ENCODE measurements around the gene ERVFRD-1. TPM values are rescaled to one million over a fixed set of nuclear protein-coding genes. Genes with fewer than 3 reads are reported as not detected.

The ERVFRD-1 gene
- total RNA-seq, 4 donors from 2014 or later: not detected

DNA sequence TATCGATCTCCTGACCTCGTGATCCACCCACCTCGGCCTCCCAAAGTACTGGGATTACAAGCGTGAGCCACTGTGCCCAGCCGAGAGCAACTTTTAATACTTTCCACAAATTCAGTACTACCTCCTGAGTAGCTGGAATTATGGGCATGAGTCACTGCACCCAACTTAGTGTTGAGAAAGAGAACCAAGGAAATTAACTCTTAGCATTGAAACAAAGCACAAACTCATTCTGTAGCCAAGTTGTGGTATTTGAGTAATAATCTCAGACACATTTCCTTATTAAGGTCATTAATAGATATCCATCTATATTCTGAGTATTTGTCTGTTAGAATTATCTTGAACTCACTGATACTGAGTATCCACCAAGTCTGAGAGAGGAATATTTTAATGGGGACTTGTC lies 53.1 kb downstream of the ERVFRD-1 start:
- Histone ChIP-seq H3K4me3 (no peak overlapping the region), H3K27ac (no peak overlapping the region), H3K4me1 (no peaks in the 10 kb centered on the region), H3K27me3 (no peaks in the 10 kb centered on the region), H3K36me3 (no peaks in the 10 kb centered on the region), H3K9me3 (no peaks in the 10 kb centered on the region)
- DNase-seq (no peak), ATAC-seq (no peak)
- TF ChIP-seq, protein P1, sequence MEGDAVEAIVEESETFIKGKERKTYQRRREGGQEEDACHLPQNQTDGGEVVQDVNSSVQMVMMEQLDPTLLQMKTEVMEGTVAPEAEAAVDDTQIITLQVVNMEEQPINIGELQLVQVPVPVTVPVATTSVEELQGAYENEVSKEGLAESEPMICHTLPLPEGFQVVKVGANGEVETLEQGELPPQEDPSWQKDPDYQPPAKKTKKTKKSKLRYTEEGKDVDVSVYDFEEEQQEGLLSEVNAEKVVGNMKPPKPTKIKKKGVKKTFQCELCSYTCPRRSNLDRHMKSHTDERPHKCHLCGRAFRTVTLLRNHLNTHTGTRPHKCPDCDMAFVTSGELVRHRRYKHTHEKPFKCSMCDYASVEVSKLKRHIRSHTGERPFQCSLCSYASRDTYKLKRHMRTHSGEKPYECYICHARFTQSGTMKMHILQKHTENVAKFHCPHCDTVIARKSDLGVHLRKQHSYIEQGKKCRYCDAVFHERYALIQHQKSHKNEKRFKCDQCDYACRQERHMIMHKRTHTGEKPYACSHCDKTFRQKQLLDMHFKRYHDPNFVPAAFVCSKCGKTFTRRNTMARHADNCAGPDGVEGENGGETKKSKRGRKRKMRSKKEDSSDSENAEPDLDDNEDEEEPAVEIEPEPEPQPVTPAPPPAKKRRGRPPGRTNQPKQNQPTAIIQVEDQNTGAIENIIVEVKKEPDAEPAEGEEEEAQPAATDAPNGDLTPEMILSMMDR (IDR thresholded peaks at IDR 0.05 in 4 of 5, conservative IDR thresholded peaks at IDR 0.05 in 1 of 5): no peak
- TF ChIP-seq POLR2A (IDR thresholded peaks at IDR 0.05): no peak
- in situ Hi-C loops (cut with MboI; ENCODE audit: low sequenced_read_pairs in 4 of 4): loop anchor here in 1 of 4 donors (25.0 kb wide), 1 partner anchor 571 kb away; no protein-coding TSS in a partner anchor
- intact Hi-C loops (cut with DNase I; ENCODE audit: low total_unique reads): no loop called here

DNA sequence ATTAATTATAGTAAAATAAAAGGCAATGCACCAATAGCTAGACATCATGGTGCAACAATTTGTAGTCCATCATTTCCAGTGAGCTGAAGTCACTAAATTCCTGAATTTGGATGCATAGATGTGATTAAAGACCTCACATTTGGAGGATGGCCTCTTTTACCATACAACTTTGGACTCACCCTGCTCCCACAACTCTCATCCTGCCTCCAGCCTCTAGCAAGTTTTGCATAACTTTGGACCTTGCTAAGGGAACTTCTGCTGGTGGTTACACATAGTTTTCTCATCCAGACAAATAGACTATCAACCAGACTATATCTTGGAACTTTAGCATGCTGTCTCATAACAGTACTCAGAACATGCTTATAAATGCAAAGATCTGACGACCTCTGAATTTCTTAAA lies 54.7 kb downstream of the ERVFRD-1 start:
- Histone ChIP-seq H3K36me3 (no peaks in the 10 kb centered on the region), H3K4me1 (no peaks in the 10 kb centered on the region), H3K27me3 (no peaks in the 10 kb centered on the region), H3K4me3 (no peak overlapping the region), H3K27ac (no peak overlapping the region), H3K9me3 (no peaks in the 10 kb centered on the region)
- intact Hi-C loops (cut with DNase I; ENCODE audit: low total_unique reads) (no loop called here), in situ Hi-C loops (cut with MboI; ENCODE audit: low sequenced_read_pairs in 4 of 4) (loop anchor here in 1 of 4 donors (25.0 kb wide), 1 partner anchor 570 kb away; no protein-coding TSS in a partner anchor)
- DNase-seq (no peak), ATAC-seq (no peak)
- TF ChIP-seq POLR2A (IDR thresholded peaks at IDR 0.05): no peak
- TF ChIP-seq, protein P1 (IDR thresholded peaks at IDR 0.05 in 4 of 5, conservative IDR thresholded peaks at IDR 0.05 in 1 of 5): no peak

DNA sequence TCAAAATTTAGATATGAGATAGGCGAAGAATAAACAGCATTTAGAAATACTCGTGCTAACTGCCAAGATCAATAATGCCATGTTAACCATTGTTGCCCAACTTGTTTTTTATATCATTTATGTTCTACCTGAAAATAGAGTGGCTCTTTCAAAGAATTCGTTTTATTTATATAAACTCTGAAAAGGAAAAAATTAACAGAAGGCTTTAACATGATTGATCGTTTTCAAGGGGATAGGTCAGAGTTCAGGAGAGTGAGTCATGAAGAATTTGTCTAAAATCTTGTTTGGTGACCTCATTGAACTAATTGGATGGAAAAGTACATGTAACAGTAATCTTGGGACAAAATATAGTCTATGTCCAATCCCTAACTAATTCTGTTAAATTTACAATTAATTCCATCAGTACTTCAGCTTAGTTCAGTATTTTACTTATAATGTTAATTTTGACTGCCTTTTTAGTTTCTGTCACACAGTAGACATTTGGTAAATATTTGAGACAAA lies 56.3 kb downstream of the ERVFRD-1 start:
- DNase-seq (no peak), ATAC-seq (no peak)
- no peaks in the 10 kb centered on the region for H3K9me3 ChIP-seq
- no peak overlapping the region for H3K27ac ChIP-seq
- in situ Hi-C loops (cut with MboI; ENCODE audit: low sequenced_read_pairs in 4 of 4) (loop anchor here in 1 of 4 donors (25.0 kb wide), 1 partner anchor 568 kb away; no protein-coding TSS in a partner anchor), intact Hi-C loops (cut with DNase I; ENCODE audit: low total_unique reads) (no loop called here)
- no peaks in the 10 kb centered on the region for H3K4me1 ChIP-seq
- no peak overlapping the region for H3K4me3 ChIP-seq
- TF ChIP-seq POLR2A (IDR thresholded peaks at IDR 0.05): no peak
- TF ChIP-seq, protein P1 (IDR thresholded peaks at IDR 0.05 in 4 of 5, conservative IDR thresholded peaks at IDR 0.05 in 1 of 5): no peak
- no peaks in the 10 kb centered on the region for H3K36me3 ChIP-seq
- H3K27me3 ChIP-seq: peaks cover 0 to 1% (median 0%) of the 10 kb centered on the region in 3 donors

DNA sequence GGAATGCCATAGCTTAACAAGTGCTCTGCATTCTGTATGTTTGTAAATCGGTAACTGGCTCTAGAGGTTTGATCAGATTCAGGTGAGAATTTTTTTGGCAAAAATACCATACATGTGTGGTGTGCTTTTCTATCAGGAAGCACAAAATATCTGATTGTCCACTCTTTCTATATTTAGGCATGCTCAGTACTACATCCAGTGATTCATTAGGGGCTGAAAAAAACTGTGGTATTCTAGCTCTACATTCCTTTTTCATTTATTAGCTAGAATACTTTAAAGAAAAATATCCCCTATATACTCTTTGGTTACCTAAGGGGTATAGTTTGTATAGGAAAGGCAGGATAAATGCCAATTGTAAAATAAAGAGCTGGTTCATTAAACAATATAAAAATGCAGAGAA lies 56.8 kb downstream of the ERVFRD-1 start:
- DNase-seq (no peak), ATAC-seq (no peak)
- in situ Hi-C loops (cut with MboI; ENCODE audit: low sequenced_read_pairs in 4 of 4): loop anchor here in 1 of 4 donors (25.0 kb wide), 1 partner anchor 567 kb away; no protein-coding TSS in a partner anchor
- no peaks in the 10 kb centered on the region for H3K9me3 ChIP-seq
- H3K27ac ChIP-seq: no peak overlapping the region
- no peaks in the 10 kb centered on the region for H3K4me1 ChIP-seq
- no peak overlapping the region for H3K4me3 ChIP-seq
- no peaks in the 10 kb centered on the region for H3K36me3 ChIP-seq
- intact Hi-C loops (cut with DNase I; ENCODE audit: low total_unique reads): no loop called here
- H3K27me3 ChIP-seq: peaks cover 0 to 4% (median under 1%) of the 10 kb centered on the region in 3 donors
- TF ChIP-seq POLR2A (IDR thresholded peaks at IDR 0.05): no peak
- TF ChIP-seq, protein P1 (IDR thresholded peaks at IDR 0.05 in 4 of 5, conservative IDR thresholded peaks at IDR 0.05 in 1 of 5): no peak

Measured in gastrocnemius medialis (tissue), 4 donors.